ENCODE results near the gene ABI1.
A peak's percentile ranks its signal among the peaks of the same experiment; 100 is the strongest.

ABI1 gene

GRCh38 chr10:26738301-26738911 lies 122.4 kb downstream of the ABI1 start:
- Histone ChIP-seq H3K4me3 (ENCODE audit: insufficient read depth, low read depth, low read length) (no peak overlapping the region), H3K4me1 (ENCODE audit: control insufficient read depth, insufficient read depth, low read length) (peaks cover 12% of the 10 kb centered on the region), H3K27me3 (ENCODE audit: control insufficient read depth, insufficient read depth, low read length, poor library complexity, severe bottlenecking) (no peaks in the 10 kb centered on the region), H3K9me3 (ENCODE audit: control insufficient read depth, low read length) (no peaks in the 10 kb centered on the region), H3K27ac (ENCODE audit: insufficient read depth, low read depth, low read length, poor library complexity, severe bottlenecking) (no peak overlapping the region), H3K36me3 (ENCODE audit: control insufficient read depth, insufficient read depth, low read length) (peaks cover 10% of the 10 kb centered on the region)
- 90 to 92% methylated on average over 4 of the region's 5 CpGs for WGBS, 2 experiments

- Histone ChIP-seq H3K27me3 (ENCODE audit: control insufficient read depth, insufficient read depth, low read length, poor library complexity, severe bottlenecking) (no peaks in the 10 kb centered on the region), H3K27ac (ENCODE audit: insufficient read depth, low read depth, low read length, poor library complexity, severe bottlenecking) (no peak overlapping the region), H3K4me1 (ENCODE audit: control insufficient read depth, insufficient read depth, low read length) (peaks cover 12% of the 10 kb centered on the region), H3K4me3 (ENCODE audit: insufficient read depth, low read depth, low read length) (no peak overlapping the region), H3K9me3 (ENCODE audit: control insufficient read depth, low read length) (no peaks in the 10 kb centered on the region), H3K36me3 (ENCODE audit: control insufficient read depth, insufficient read depth, low read length) (peaks cover 4% of the 10 kb centered on the region)
- 93 to 95% methylated on average over 1 of the region's 1 CpG for WGBS, 2 experiments
These were observed 123.0 kb downstream of the ABI1 start for GRCh38 chr10:26737730-26738129.

- no peak overlapping the region for H3K27ac ChIP-seq (ENCODE audit: insufficient read depth, low read depth, low read length, poor library complexity, severe bottlenecking)
- peaks cover 12% of the 10 kb centered on the region for H3K4me1 ChIP-seq (ENCODE audit: control insufficient read depth, insufficient read depth, low read length)
- WGBS, 2 experiments, result 92 to 95% methylated on average over 4 of the region's 4 CpGs
- no peaks in the 10 kb centered on the region for H3K27me3 ChIP-seq (ENCODE audit: control insufficient read depth, insufficient read depth, low read length, poor library complexity, severe bottlenecking)
- no peaks in the 10 kb centered on the region for H3K9me3 ChIP-seq (ENCODE audit: control insufficient read depth, low read length)
- no peak overlapping the region for H3K4me3 ChIP-seq (ENCODE audit: insufficient read depth, low read depth, low read length)
- H3K36me3 ChIP-seq (ENCODE audit: control insufficient read depth, insufficient read depth, low read length), result peaks cover 4% of the 10 kb centered on the region
These were observed 125.3 kb downstream of the ABI1 start for GRCh38 chr10:26735435-26735834.

- Histone ChIP-seq H3K27ac (ENCODE audit: insufficient read depth, low read depth, low read length, poor library complexity, severe bottlenecking) (peak overlapping the region; percentile 72), H3K36me3 (ENCODE audit: control insufficient read depth, insufficient read depth, low read length) (peaks cover 4% of the 10 kb centered on the region)
- 66 to 67% methylated on average over 14 of the region's 14 CpGs for WGBS, 2 experiments
These were observed 126.8 kb downstream of the ABI1 start for GRCh38 chr10:26733750-26734568.

GRCh38 chr10:26730552-26730951 lies 130.2 kb downstream of the ABI1 start:
- WGBS, 2 experiments, result 90 to 93% methylated on average over 2 of the region's 2 CpGs
- H3K27me3 ChIP-seq (ENCODE audit: control insufficient read depth, insufficient read depth, low read length, poor library complexity, severe bottlenecking), result no peaks in the 10 kb centered on the region
- no peaks in the 10 kb centered on the region for H3K36me3 ChIP-seq (ENCODE audit: control insufficient read depth, insufficient read depth, low read length)
- H3K9me3 ChIP-seq (ENCODE audit: control insufficient read depth, low read length), result no peaks in the 10 kb centered on the region
- peaks cover 12% of the 10 kb centered on the region for H3K4me1 ChIP-seq (ENCODE audit: control insufficient read depth, insufficient read depth, low read length)
- no peak overlapping the region for H3K4me3 ChIP-seq (ENCODE audit: insufficient read depth, low read depth, low read length)
- no peak overlapping the region for H3K27ac ChIP-seq (ENCODE audit: insufficient read depth, low read depth, low read length, poor library complexity, severe bottlenecking)

More at GRCh38 chr10:26733750-26734568, 126.8 kb downstream of the ABI1 start:
- peaks cover 12% of the 10 kb centered on the region for H3K4me1 ChIP-seq (ENCODE audit: control insufficient read depth, insufficient read depth, low read length)
- no peaks in the 10 kb centered on the region for H3K9me3 ChIP-seq (ENCODE audit: control insufficient read depth, low read length)
- no peaks in the 10 kb centered on the region for H3K27me3 ChIP-seq (ENCODE audit: control insufficient read depth, insufficient read depth, low read length, poor library complexity, severe bottlenecking)
- no peak overlapping the region for H3K4me3 ChIP-seq (ENCODE audit: insufficient read depth, low read depth, low read length)

GRCh38 chr10:26729395-26729794 lies 131.4 kb downstream of the ABI1 start:
- no peaks in the 10 kb centered on the region for H3K27me3 ChIP-seq (ENCODE audit: control insufficient read depth, insufficient read depth, low read length, poor library complexity, severe bottlenecking)
- WGBS, 2 experiments, result 91 to 99% methylated on average over 3 to 4 of the region's 4 CpGs
- H3K4me1 ChIP-seq (ENCODE audit: control insufficient read depth, insufficient read depth, low read length), result peaks cover 7% of the 10 kb centered on the region
- no peaks in the 10 kb centered on the region for H3K9me3 ChIP-seq (ENCODE audit: control insufficient read depth, low read length)
- H3K27ac ChIP-seq (ENCODE audit: insufficient read depth, low read depth, low read length, poor library complexity, severe bottlenecking), result no peak overlapping the region
- H3K4me3 ChIP-seq (ENCODE audit: insufficient read depth, low read depth, low read length), result no peak overlapping the region
- H3K36me3 ChIP-seq (ENCODE audit: control insufficient read depth, insufficient read depth, low read length), result no peaks in the 10 kb centered on the region

- WGBS, 2 experiments, result 89 to 92% methylated on average over 7 of the region's 7 CpGs
- peaks cover 3% of the 10 kb centered on the region for H3K4me1 ChIP-seq (ENCODE audit: control insufficient read depth, insufficient read depth, low read length)
- H3K27me3 ChIP-seq (ENCODE audit: control insufficient read depth, insufficient read depth, low read length, poor library complexity, severe bottlenecking), result no peaks in the 10 kb centered on the region
- no peak overlapping the region for H3K27ac ChIP-seq (ENCODE audit: insufficient read depth, low read depth, low read length, poor library complexity, severe bottlenecking)
- H3K4me3 ChIP-seq (ENCODE audit: insufficient read depth, low read depth, low read length), result no peak overlapping the region
- no peaks in the 10 kb centered on the region for H3K36me3 ChIP-seq (ENCODE audit: control insufficient read depth, insufficient read depth, low read length)
- no peaks in the 10 kb centered on the region for H3K9me3 ChIP-seq (ENCODE audit: control insufficient read depth, low read length)
These were observed 131.8 kb downstream of the ABI1 start for GRCh38 chr10:26728957-26729356.

- Histone ChIP-seq H3K4me3 (ENCODE audit: insufficient read depth, low read depth, low read length) (no peak overlapping the region), H3K9me3 (ENCODE audit: control insufficient read depth, low read length) (no peaks in the 10 kb centered on the region), H3K36me3 (ENCODE audit: control insufficient read depth, insufficient read depth, low read length) (no peaks in the 10 kb centered on the region), H3K27me3 (ENCODE audit: control insufficient read depth, insufficient read depth, low read length, poor library complexity, severe bottlenecking) (no peaks in the 10 kb centered on the region), H3K27ac (ENCODE audit: insufficient read depth, low read depth, low read length, poor library complexity, severe bottlenecking) (no peak overlapping the region), H3K4me1 (ENCODE audit: control insufficient read depth, insufficient read depth, low read length) (no peaks in the 10 kb centered on the region)
- 100% methylated on average over 1 of the region's 1 CpG for WGBS, 2 experiments
These were observed 133.8 kb downstream of the ABI1 start for GRCh38 chr10:26727005-26727404.

- Histone ChIP-seq H3K4me1 (ENCODE audit: control insufficient read depth, insufficient read depth, low read length) (no peaks in the 10 kb centered on the region), H3K36me3 (ENCODE audit: control insufficient read depth, insufficient read depth, low read length) (no peaks in the 10 kb centered on the region), H3K27me3 (ENCODE audit: control insufficient read depth, insufficient read depth, low read length, poor library complexity, severe bottlenecking) (no peaks in the 10 kb centered on the region), H3K27ac (ENCODE audit: insufficient read depth, low read depth, low read length, poor library complexity, severe bottlenecking) (no peak overlapping the region), H3K4me3 (ENCODE audit: insufficient read depth, low read depth, low read length) (no peak overlapping the region), H3K9me3 (ENCODE audit: control insufficient read depth, low read length) (no peaks in the 10 kb centered on the region)
- WGBS, 2 experiments, result 82 to 84% methylated on average over 8 of the region's 8 CpGs
These were observed 134.7 kb downstream of the ABI1 start for GRCh38 chr10:26725837-26726727.

- no peaks in the 10 kb centered on the region for H3K4me1 ChIP-seq (ENCODE audit: control insufficient read depth, insufficient read depth, low read length)
- WGBS, 2 experiments, result 84 to 87% methylated on average over 4 of the region's 4 CpGs
- H3K27me3 ChIP-seq (ENCODE audit: control insufficient read depth, insufficient read depth, low read length, poor library complexity, severe bottlenecking), result no peaks in the 10 kb centered on the region
- H3K36me3 ChIP-seq (ENCODE audit: control insufficient read depth, insufficient read depth, low read length), result no peaks in the 10 kb centered on the region
- no peak overlapping the region for H3K27ac ChIP-seq (ENCODE audit: insufficient read depth, low read depth, low read length, poor library complexity, severe bottlenecking)
- no peaks in the 10 kb centered on the region for H3K9me3 ChIP-seq (ENCODE audit: control insufficient read depth, low read length)
- H3K4me3 ChIP-seq (ENCODE audit: insufficient read depth, low read depth, low read length), result no peak overlapping the region
These were observed 137.7 kb downstream of the ABI1 start for GRCh38 chr10:26723016-26723415.
